GM12872 (cell line): ENCODE data around the gene EMX1.

Experiments used
- TF ChIP-seq, protein P1 (sequence below): IDR thresholded peaks from 3 replicates; pipeline ENCODE4 v1.5.1; 2011; ENCODE audit warnings: low read depth, mild to moderate bottlenecking, low read length, moderate library complexity; ENCODE audit not compliant: insufficient read depth

The EMX1 gene

DNA sequence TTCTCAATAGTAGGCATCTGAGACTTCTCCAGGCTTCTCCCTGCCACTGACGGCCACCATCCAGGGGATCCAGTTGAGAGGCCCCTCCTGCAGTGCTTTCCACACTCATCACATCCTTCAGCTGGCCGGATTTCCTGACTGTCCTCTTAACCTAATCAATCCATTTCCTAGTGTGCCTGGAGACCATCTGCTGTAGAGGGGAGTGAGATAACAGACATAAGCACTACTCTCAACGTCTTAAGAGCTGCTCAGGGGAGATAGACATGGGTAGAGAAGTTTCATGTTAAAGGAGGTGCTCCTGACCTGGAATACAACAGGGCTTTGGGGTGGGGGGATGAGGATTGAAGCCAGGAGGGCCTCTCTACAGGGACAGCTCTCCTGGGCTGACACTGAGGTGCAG lies 15.9 kb upstream of the EMX1 start:
- TF ChIP-seq, protein P1, sequence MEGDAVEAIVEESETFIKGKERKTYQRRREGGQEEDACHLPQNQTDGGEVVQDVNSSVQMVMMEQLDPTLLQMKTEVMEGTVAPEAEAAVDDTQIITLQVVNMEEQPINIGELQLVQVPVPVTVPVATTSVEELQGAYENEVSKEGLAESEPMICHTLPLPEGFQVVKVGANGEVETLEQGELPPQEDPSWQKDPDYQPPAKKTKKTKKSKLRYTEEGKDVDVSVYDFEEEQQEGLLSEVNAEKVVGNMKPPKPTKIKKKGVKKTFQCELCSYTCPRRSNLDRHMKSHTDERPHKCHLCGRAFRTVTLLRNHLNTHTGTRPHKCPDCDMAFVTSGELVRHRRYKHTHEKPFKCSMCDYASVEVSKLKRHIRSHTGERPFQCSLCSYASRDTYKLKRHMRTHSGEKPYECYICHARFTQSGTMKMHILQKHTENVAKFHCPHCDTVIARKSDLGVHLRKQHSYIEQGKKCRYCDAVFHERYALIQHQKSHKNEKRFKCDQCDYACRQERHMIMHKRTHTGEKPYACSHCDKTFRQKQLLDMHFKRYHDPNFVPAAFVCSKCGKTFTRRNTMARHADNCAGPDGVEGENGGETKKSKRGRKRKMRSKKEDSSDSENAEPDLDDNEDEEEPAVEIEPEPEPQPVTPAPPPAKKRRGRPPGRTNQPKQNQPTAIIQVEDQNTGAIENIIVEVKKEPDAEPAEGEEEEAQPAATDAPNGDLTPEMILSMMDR, result no peak

DNA sequence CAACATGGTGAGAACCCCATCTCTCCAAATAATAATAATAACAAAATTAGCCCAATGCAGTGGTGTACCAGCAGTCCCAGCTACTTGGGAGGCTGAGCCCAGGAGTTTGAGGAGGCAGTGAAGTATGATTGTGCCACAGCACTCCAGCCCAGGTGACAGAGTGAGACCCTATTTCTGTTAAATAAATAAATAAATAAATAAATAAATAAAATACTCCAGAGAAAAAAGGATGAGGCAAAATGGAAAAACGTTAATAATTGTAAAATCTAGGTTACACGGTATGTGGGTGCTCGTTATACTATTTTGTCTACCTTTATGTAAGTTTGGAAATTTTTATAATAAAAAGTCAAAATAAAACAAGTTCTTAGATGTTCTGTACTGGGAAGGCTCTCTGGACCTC lies 8.6 kb upstream of the EMX1 start:
- TF ChIP-seq, protein P1, result no peak

DNA sequence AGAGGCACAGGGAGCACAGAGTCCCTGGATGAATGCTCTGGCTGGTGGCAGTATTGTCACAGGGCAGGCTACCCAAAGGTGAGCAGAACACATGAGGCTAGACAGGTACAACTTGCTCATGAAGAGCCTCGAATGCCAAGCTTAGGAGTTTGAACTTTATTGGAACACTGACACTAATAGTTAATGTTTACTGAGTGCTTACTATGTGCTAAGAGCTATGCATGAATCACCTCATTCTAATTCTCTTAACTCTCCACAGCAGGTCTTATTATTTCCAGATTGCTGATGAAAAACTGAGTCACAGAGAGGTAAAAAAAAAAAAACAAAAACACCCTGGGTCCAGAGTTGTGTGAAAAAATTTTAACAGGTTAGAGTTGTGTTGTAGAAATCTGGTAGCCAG lies 6.1 kb upstream of the EMX1 start:
- TF ChIP-seq, protein P1, result no peak

DNA sequence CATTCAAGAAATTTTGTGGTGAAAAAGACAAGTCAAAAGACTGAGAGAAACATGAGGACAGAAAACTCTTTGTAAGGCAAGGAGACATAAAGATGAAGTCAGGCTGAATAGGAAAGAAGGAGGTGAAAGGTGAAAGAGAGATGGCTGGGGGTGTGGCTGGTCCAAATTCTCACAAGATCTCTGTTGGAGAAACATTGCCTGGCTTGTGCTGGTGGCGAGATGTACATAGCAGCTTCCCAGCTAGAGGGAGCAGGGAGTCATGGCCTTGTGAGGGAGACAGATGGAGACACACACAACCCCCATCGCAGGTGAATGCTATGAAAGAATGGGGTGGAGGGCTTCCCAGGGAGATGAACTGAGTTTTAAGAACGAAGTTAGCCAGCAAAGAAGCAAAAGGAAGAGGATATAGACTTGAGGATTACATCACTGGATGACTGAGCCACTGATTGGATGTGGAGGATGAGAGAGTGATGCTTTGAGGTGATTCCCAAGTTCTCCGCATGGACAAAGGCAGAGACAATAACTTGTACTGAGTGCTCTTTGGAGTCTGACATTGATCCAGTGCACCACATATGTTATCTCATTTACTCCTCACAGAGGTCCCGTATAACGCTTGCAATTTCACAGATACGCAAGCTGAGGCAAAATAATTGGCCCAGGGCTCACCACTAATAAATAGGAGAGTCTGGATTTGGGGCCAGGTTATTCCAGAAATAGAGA lies 3.7 kb upstream of the EMX1 start:
- TF ChIP-seq, protein P1, result no peak

DNA sequence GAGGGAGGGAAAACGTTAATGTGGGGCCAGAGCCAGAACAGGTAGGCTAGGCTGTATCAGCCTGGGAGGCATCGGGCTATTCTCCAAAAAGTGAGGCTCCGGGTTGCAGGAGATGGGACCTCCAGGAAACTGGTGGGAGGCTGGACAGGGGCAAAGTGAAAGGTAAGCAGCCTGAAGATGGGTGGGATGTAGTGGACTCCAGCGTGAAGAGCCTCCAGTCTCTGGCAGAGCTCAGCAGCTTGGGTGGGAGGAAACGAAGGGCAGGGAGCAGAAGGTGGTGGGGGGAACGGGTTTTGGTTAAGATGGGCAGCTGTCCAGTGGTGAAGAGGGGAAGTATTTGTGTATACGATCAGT lies 3.1 kb upstream of the EMX1 start:
- TF ChIP-seq, protein P1, result no peak

DNA sequence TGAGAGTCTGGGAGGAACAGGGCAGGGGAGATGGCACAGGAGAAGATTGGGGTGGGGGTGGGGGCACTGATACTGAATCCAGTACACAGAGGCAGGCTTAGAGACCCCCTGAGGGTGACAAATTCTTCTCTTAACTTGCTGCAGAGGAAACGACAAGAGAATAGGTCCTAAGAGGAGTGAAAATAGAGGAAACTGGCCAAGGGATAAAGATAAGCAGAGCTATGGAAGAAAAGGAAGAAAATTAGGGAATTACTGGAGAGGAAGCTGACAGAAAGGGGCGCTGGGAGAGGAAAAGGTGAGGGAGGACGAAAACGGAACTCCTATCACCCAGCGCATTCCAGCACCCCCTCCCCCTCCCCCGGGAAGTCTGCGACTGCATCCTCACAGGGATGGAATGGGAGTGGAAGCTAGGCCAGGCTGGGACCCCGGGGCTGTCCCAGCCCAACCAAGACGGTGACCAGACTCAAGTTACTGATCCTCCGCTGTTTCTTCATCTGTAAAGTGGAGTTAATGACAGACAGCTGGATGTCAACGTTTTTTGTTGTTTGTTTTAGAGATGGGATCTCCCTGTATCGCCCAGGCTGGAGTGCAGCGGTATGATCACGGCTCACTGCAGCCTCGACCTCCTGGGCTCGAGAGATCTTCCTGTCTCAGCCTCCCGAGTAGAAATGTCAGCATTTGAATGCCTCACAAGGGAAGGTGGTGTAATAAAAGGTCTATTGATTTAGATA lies 2.6 kb upstream of the EMX1 start:
- TF ChIP-seq, protein P1, result no peak

DNA sequence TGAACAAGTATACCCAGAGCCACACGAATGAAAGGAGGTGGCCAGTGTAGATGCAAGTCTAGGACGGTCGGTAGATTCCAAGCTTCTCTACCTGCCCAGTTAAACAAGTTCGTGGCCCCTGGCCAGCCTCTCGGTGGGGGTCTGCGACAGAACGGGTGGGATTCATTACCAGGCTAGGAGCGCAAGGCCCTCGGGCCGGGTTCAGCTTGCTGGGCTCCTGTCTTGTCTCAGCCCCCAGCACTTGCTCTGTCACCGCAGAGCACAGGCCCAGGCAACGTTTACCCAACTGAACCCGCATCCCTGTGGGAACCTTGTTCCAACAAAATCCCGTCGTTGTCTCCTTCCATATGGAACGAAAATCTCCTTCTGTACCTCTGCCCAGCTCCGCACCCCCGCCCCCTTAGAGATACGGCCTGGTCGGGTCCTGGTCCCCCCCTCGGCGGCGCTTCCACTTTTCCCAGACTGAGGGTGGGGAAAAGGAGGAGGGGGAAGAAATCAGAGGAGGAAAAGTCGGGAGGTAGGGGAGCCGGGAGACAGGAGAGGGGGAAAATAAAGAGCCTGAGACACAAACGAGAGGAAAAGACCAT lies 1.9 kb upstream of the EMX1 start:
- TF ChIP-seq, protein P1, result no peak
